Posterior vena cava (tissue), 2 donors: Measurements from ENCODE around the gene PDE4D. TPM values are rescaled to one million over a fixed set of nuclear protein-coding genes. Genes with fewer than 3 reads are reported as not detected.

Source experiments
- DNase-seq: peaks from one replicate; pipeline ENCODE4 v3.0.0-alpha.2; 2020; ENCODE audit warnings: low spot score
- intact Hi-C, 2 donors: fragments of 100-400 bp; cut with DNase I; formaldehyde crosslinking; loops; one replicate each; pipeline versions ENCODE4 v1.14.1 to v1.14.2; 2022 to 2023
- total RNA-seq, 2 donors: library from RNA; stranded (reverse); fragmentation: NEBNext Ultra II Directional; extraction: Animal tissue kit (Norgen Biotek cat#: 25700); gene quantifications; one replicate each; pipeline ENCODE4 v1.2.1, GENCODE V29; 2021
- donor health status: DM: yes; HTN: yes; CAD: no.
- donor health status: DM: yes; HTN: yes; CAD: no.

Gene PDE4D
- total RNA-seq, 2 donors from 2014 or later: 72.4 to 106 TPM

GRCh38 chr5:59234236-59234635 is 659.3 kb downstream of the PDE4D start:
- DNase-seq: no peak
- intact Hi-C loops: no loop called here

DNA sequence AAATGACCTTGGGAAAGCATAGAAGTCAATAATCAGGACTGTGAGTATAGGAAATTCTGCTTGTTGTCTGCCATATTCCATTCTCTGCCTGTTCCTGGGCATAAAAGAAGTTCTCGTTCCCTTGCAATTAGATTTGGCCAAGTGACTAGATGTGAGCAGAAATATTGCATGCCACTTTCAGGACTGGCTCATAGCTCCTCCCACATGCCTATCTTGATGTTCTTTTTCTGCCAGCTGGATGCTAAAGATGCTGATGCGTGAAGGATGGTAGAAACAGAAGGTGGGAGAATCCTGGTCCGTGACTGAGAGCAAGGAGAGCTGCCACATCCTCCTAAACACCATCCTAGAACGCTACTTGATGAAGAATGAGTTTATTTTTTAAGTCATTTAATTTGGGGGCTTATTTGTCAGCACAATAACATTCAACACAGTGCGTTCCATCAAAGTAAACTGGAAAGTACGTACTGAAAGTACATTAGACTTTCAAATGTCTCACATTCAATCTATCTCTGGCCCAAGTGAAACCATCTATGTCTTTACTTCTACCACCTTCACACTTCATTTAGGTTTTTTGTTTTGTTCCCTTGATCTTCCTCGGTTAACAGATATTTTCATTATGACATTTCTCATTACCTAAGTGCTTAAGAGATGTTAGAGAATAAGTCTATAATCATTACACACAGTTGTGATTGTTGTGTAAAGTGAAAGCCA is 662.1 kb downstream of the PDE4D start:
- intact Hi-C loops: no loop called here
- no peak for DNase-seq

- DNase-seq: no peak
- intact Hi-C loops: no loop called here
Observed at GRCh38 chr5:59222687-59223511, 670.6 kb downstream of the PDE4D start.

DNA sequence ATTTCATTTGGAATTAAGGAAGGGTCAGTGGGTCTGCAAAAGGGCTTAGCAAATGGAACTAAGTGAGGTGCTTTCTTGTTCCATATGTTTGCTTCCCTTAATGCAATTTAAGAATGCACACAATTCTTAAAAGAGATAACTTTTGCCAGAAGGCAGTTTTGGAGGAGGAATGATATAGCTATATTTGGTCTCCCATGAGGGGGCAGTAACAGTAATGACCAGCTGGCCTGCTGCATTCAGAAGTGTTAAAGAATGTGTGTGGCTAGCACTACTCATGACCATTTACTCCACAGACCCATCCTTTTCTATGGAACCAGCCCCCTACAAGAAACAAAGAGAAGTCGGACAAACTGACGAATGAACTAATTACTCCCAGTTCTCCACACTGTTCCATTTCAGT is 671.8 kb downstream of the PDE4D start:
- intact Hi-C loops: no loop called here
- DNase-seq: no peak

- intact Hi-C loops: loop anchor here in 1 of 2 donors (10.0 kb wide), 1 partner anchor 1564 kb away; no protein-coding TSS in a partner anchor
Observed at GRCh38 chr5:59218424-59219045, 675.0 kb downstream of the PDE4D start.

GRCh38 chr5:59216841-59217240 is 676.7 kb downstream of the PDE4D start:
- intact Hi-C loops: loop anchor here in 1 of 2 donors (10.0 kb wide), 1 partner anchor 1562 kb away; no protein-coding TSS in a partner anchor
- no peak for DNase-seq

More at GRCh38 chr5:59218424-59219045, 675.0 kb downstream of the PDE4D start:
- DNase-seq: no peak

DNA sequence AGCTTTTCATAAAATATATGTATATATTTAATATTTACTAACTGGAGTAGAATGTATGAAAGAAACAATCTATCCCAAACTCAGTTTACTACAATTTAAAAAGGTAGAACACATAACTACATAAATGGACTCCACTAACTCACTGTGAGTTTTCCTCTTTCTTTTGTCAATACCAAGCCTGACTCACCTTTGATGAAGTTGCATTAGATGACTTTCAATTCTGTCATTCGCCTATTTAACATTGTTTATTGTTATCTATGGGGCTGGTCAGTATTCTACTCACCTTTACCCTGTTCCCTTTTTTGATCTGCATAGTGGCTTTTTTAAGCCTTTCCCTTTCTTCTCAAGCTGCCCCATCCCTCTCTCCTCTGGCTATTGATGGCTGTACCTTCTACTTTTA is 680.9 kb downstream of the PDE4D start:
- DNase-seq: no peak
- intact Hi-C loops: loop anchor here in 1 of 2 donors (10.0 kb wide), 1 partner anchor 1558 kb away; no protein-coding TSS in a partner anchor

DNA sequence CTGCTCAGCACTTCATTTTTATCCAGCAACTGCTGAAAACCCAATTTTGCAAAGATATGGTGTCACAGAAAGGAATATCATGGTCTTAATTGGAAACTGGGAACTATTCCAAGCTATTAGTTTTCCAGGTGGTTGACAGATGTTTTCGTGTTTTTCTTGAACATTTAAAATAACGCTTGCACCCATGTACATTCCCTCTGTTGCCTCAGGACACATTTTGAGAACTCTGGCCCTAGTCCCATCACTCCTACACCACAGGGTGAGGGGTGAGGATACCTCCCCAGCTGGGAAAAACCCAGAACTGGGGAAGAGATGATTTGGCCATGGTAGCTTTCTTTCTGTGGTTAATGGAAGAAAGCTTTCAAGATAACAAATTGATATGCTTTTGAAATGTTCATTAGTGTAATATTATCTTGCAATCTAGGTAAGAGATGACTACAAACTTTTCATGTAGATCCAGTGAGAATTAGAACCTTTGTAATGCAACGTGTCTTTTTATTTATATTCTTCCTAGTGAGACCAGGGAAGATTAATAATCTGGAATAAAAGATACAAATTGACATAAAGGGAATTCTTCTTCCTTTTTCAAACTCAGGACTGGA is 683.7 kb downstream of the PDE4D start:
- intact Hi-C loops: loop anchor here in 1 of 2 donors (10.0 kb wide), 1 partner anchor 1555 kb away; no protein-coding TSS in a partner anchor
- DNase-seq: no peak

DNA sequence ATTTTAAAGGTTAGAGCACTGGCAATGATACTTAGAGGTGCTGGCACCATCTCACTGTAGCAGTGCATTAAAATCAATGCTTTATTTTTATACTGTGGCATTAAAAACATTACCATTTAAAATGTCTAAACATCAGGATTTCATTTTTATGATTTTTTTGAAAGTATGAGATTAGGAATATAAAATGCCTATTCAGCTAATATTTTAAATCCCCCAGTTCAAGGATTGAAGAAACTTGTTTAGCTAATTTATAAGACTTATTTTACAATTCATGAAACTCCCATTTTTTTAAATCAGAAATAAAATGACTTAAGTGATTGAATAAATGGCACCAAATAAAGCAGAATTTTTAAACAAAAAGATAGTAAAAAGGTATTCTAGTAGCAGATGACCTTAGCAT is 685.1 kb downstream of the PDE4D start:
- no peak for DNase-seq
- intact Hi-C loops: no loop called here

DNA sequence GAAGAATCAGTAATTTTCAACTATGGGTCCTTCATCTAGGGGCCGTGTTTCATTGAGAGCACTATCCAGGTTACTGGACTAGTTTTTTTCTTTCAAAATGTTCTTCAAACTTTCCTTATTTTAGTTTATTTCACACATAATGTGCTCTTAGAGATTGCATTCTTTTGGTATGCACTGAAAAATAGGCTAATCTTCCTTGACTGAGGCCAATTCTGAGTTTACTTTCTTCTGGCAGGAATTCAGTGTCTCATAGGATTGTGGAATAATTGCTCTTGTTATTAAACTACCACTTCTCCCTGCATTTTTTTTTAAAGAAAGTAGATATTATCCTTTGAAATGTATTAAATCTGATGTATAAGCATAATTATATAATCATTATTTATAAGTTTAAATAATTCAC is 686.1 kb downstream of the PDE4D start:
- no peak for DNase-seq

GRCh38 chr5:59206132-59206581 is 687.4 kb downstream of the PDE4D start:
- no peak for DNase-seq
- intact Hi-C loops: no loop called here

More for the DNA sequence above, 686.1 kb downstream of the PDE4D start:
- intact Hi-C loops: loop anchor here in 1 of 2 donors (1.0 kb wide), 1 partner anchor 20 kb away; no protein-coding TSS in a partner anchor

GRCh38 chr5:59204114-59204897 is 689.2 kb downstream of the PDE4D start:
- no peak for DNase-seq
- intact Hi-C loops: no loop called here

GRCh38 chr5:59199868-59200267 is 693.7 kb downstream of the PDE4D start:
- intact Hi-C loops: loop anchor here (10.0 kb wide), 2 partner anchors 165 to 595 kb away; no protein-coding TSS in a partner anchor
- no peak for DNase-seq

- DNase-seq: no peak
- intact Hi-C loops: loop anchor here (10.0 kb wide), 2 partner anchors 166 to 596 kb away; no protein-coding TSS in a partner anchor
Observed at GRCh38 chr5:59198832-59199231, 694.7 kb downstream of the PDE4D start.

GRCh38 chr5:59198365-59198764 is 695.2 kb downstream of the PDE4D start:
- intact Hi-C loops: loop anchor here (10.0 kb wide), 2 partner anchors 166 to 596 kb away; no protein-coding TSS in a partner anchor
- DNase-seq: no peak

DNA sequence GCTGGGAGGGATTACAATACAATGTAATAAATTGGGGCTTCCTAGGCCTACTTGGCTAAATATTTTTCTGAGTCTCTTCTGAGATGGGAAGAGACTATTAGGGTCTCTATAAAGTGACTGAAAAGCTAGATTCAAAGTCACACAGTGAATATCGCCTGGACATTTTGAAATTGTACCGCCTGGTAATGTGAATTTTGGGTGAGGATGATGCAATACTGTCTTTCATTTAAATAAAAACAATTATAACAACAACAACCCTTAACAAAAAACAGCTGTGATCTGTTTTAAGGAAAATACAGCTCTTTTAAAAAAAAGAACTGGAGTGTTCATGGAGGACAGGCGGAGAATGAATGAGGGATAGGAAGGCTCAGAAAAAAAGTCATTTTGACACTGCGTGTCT is 695.6 kb downstream of the PDE4D start:
- DNase-seq: no peak
- intact Hi-C loops: loop anchor here (10.0 kb wide), 2 partner anchors 167 to 597 kb away; no protein-coding TSS in a partner anchor

DNA sequence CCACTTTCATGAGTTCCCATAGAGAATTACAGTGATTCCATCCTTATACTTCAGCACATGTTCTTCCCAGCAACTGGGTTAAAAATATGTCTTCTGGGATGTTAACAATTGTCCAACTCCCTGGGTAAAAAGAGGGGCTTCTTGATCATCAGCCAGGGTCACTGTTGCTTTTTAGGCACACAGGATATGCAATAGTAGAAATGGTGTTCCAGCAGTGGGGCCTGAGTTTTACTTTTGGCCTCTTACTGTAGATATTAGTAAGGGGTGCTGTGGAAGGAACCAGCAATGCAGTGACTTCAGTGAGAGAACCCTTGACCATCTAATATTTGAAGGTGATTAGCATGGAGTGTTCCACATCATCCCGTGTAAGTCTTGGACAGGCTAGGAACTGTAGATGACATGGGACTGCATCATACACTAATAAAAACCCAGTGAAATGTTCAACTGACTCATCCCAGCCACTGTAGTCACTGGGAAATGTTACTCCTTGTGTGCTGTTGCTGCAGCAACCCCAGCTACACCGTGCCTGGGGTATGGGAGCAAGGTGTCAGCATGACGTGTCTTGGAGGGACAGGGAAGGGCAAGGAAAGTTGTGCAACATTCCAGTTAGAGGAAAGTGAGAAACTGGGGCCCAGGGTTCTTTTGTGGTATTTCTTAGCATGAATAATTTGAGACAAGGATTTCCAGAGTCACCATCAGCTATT is 699.8 kb downstream of the PDE4D start:
- DNase-seq: no peak
- intact Hi-C loops: loop anchor here (10.0 kb wide), 2 partner anchors 171 to 601 kb away; no protein-coding TSS in a partner anchor
